LNCaP clone FGC (cell line): ENCODE results near the gene IVD.

Experiments used
- DNase-seq: peaks from one replicate; pipeline ENCODE4 v3.0.0-alpha.2; 2011; ENCODE audit warnings: low read depth
- H3K4me3 ChIP-seq: 2 replicates; pipeline ENCODE4 v1.5.1; 2011; ENCODE audit warnings: mild to moderate bottlenecking, low read depth, low read length, control low read depth
- CTCF ChIP-seq: IDR thresholded peaks from 2 replicates; pipeline ENCODE4 v1.5.1; 2012; ENCODE audit warnings: mild to moderate bottlenecking; ENCODE audit not compliant: control insufficient read depth, insufficient read depth; ENCODE audit errors: extremely low read depth

The IVD gene

GRCh38 chr15:40405501-40406381, at the start of gene IVD:
Gene IVD, plus strand, starts transcription at chr15:40405795. Its CDS starts 33 bp downstream, at chr15:40405828.
- H3K4me3 ChIP-seq = peak within 1 kb of the TSS; percentile 95
- peak; percentile 93 for DNase-seq
- TF ChIP-seq CTCF = no peak

- H3K4me3 ChIP-seq = no peak overlapping the region
- TF ChIP-seq CTCF = no peak
- DNase-seq = no peak
Measured at GRCh38 chr15:40355976-40356585, 49.5 kb upstream of the IVD start.

- H3K4me3 ChIP-seq = no peak overlapping the region
Measured at GRCh38 chr15:40357246-40357645, 48.3 kb upstream of the IVD start.

GRCh38 chr15:40357723-40358470, 47.7 kb upstream of the IVD start, which contains the start of gene DISP2:
Gene DISP2, plus strand, starts transcription at chr15:40358219. Its CDS starts 103 bp downstream, at chr15:40358322.
- no peak for TF ChIP-seq CTCF
- H3K4me3 ChIP-seq = peak within 1 kb of the TSS; percentile 54
- DNase-seq = no peak

More at GRCh38 chr15:40357246-40357645, 48.3 kb upstream of the IVD start:
- no peak for DNase-seq
- no peak for TF ChIP-seq CTCF

- DNase-seq = no peak
- peak overlapping the region; percentile 47 for H3K4me3 ChIP-seq
- 0 out of 2 replicates have a peak, but pooled peaks have one; percentile 16 for TF ChIP-seq CTCF
Measured at GRCh38 chr15:40358471-40359353, 46.9 kb upstream of the IVD start.

GRCh38 chr15:40360015-40360414, 45.6 kb upstream of the IVD start:
- no peak overlapping the region for H3K4me3 ChIP-seq
- DNase-seq = no peak

More at GRCh38 chr15:40360015-40360414, 45.6 kb upstream of the IVD start:
- TF ChIP-seq CTCF = no peak
